NCI-H1092 (cell line): ENCODE measurements around the gene MEX3A.
"Not testable (repeated sequence)": the region's sequence is repeated elsewhere in the genome, so short reads cannot be mapped to it uniquely, and the experiment has no call there.

Source experiments
- DNase-seq: peaks from one replicate; lab custom pipeline; 2025; lab: John Stamatoyannopoulos, UW

MEX3A gene

DNA sequence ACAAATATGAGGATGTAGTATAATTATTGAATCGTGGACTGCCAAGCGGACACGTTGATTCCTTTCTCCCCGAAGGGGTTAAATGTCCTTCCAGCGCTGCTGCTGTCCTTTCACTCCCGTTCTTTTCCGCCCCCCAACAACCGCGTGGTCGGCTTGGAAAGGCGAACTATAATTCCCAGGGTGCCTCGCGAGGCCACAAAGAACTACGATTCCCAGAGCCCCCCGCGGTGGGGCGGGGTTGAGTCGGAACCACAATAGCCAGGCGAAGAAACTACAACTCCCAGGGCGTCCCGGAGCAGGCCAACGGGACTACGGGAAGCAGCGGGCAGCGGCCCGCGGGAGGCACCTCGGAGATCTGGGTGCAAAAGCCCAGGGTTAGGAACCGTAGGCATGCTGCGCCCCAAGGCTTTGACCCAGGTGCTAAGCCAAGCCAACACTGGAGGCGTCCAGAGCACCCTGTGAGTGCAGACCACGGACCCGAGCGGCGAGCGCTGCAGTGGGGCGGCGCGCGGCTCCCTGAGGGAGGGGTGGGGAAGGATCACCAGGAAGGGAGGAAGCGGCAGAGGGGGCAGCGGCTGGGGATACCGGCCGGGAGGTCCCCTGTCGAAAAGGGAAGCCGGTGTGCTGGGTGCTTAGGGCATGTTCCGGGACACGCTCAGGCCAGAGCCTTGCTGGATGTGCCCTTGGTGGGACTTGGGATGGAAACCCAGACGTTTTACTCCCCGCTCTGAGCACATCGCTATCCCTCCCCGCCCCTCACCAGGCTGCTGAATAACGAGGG, 27.6 kb downstream of the MEX3A start, which contains the start of gene LAMTOR2:
TSS of gene LAMTOR2 (plus strand) at position 283 of the 781 bp plus-strand sequence. CDS start at position 391, 108 bp downstream.
- peak; percentile 99 for DNase-seq

DNA sequence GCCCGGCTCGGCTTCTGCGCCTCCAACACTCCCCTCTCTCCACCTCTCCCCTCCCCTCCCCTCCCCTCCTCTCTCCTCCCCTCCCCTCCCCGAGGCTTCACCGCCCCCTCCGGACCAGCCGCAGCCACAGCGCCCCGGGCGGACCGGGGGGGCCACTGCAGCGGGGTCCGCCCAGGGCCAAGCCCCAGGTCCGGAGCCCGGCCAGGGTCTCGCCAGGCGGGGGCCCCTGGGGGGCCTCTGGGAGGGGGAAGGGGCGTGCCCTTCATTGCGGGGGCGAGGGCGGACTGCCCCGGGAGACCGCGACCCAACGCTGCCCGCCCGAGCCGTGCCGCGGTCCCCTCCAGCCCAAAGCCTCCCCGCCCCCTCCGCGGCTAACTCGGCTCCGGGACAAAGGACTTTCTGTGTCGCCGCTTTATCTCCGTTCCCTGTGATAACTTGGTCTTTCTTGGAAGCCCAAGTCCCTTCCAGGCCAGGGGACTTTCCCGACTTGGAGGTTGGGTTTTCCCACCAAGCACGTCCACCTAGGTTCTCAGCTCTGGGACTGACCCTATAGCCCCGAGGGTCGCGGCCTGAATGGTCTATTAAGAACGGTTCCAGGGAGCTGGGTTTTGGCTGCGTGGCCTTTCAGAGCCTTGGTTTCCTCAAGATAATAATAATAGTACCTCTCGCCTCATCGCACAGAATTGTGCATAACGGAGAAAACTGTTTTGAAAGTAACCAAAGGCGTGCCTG, 28.3 kb downstream of the MEX3A start, which contains the start of gene UBQLN4:
TSS of gene UBQLN4 (minus strand) at position 31 of the 732 bp plus-strand sequence. CDS start 97 bp downstream, outside the sequence.
- DNase-seq: peak; percentile 83

DNA sequence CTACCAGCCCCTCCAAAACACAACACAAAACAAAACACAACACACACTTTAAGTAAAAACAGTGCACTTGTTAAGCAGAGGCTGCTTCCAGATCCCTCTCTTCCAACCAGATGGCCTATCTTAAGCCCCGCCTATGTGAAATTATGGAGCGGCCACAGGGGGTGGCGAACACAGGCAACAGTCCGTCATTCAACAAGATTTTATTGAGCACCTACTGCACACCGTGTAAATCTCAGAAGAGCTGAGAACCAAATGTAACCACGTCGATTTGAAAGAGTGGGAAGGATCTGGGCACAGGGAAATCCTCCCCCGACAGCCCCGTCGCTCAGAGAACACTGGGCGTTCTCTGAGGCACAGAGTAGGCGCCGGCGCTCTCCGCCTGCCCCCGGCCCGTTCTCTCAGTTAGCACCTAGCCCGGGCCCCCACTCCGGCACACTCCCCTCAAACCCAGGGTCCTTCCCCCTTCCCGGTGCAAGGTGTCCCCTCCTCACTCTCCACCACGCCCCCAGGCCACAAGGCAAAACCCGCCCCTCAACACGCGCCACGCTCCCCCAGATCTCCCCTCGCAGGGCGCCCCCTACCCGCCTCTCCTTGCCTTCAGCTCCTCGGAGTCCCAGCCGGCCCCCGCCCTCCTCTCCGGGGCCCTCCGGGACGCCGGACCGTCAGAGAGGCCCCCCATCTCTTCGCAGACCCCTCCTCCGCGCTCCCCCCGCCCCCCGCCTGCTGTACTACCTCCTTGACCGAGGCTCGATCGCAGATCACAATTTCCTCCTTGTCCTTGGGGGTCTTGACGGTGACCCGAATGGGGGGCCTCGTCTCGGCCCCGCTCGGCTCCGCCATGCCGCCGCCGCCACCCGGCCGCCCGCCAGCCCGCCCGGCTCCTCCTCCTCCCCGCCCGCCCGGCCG, 29.1 kb downstream of the MEX3A start:
- peak; percentile 77 for DNase-seq

DNA sequence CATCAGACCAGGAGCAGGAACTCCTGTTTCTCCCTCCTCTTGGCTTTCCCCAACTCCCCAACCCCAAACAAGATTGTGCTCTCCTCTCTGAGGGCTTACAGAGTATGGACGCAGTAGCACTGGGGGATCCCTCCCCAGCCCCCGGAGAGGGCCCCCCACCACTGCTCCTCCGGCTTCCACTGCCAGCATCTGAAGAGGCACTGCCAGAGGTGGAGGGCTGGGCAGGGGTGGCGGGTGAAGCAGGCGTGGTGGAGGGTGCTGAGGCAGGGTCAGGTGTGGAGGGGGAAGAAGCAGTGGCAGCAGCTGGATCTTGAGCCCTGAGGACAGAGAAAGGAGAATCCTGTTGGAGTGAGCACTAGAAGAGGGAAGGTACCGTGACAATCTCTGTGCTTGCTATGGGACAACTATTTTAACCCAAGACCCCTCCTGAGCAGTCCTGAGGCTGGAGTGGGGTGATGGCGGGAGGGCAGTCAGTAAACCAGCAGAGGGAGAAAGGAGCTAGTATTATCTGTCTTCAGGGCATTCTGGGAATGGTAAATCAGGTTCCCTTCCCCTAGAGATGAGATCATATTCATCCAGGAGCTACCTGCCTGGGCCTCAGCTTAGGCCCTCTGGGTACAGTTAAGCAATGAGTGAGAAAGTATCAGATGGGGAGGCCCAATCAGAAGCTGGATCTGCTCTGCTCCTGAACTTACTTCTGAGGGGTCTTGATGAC, 31.1 kb downstream of the MEX3A start:
- no peak for DNase-seq

DNA sequence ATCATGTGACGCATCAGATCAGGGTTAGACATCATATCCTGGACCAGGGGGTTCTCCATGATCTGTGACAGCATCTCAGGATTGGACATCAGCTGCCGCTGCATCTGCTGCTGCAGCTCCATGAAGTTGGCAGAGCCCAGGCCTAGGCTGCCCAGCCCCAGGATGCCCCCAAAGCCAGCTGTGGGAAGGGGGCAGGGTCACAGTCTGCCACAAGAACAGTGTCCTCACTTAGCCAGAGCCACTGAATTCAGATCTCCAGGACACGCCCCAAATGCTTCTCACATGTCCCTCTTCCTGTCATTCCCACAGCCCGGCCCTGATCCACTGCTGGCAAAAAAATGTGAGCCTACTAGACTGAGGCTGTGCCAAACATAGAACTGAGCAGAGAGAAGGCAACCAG, 31.9 kb downstream of the MEX3A start:
- DNase-seq: no peak

DNA sequence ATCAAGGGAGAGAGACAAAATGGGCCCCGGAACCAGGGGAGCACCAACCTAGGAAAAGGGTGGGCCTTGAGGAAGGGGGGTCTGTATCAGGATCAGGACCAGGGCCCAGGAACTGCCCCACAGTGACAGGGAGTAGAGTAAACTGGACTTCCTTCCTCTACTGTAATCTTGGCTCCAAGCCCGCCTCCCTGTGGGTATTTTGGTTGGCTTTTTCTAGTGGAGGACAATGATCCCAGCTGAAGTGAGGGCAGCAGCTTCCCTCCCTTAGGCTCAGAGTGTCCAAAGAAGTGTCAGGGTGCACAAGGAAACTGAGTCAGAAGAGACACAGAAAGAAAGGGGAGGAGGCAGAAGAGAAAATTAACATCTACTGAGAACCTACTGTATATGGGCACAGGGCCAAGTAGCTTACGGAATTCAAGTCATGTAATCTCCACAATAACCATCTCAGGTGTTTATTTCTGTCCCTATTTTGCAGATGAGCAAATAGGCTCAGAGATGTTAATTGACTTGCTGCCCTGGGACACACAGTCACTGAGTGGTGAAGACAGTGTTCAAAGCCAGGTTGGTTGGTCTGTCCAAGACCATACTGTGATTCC, 33.5 kb downstream of the MEX3A start:
- no peak for DNase-seq

DNA sequence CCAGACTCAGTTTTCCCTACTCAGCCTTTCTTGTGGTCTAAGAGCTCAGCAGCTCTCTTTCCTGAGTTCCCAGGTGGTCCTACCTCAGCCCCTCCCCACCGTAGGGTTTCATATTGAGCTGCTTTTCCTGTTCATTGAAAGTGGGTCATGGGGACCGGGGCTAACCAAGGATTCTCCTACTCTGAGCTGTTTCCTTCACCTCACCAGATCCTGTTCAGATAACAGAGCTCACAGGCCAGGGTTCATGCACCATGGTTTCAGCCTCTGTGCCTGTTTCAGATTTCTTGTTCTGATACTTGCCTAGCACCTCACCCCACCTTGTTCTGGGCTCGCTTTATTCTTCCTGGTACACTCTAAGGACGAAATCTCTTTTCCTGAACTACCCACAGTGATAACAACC, 37.2 kb downstream of the MEX3A start:
- no peak for DNase-seq

DNA sequence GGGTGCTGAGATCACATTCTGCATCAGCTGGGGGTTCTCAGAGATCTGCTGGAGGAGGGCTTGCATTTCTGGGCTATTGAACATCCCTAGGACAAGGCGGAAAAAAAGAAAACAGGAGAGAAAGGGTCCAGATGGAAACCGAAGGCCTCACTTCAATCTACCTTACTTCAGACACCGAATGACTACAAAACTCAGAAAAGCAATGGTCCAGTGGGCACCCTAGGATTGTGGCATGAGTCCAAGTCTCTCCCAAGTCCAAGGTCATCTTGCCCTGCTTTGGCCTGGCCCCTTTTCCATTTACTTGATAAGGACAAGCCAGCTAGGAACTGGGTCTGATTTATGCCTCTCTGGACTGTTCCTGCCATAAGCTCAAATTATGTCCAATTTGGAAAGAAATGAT, 39.4 kb downstream of the MEX3A start:
- no peak for DNase-seq

DNA sequence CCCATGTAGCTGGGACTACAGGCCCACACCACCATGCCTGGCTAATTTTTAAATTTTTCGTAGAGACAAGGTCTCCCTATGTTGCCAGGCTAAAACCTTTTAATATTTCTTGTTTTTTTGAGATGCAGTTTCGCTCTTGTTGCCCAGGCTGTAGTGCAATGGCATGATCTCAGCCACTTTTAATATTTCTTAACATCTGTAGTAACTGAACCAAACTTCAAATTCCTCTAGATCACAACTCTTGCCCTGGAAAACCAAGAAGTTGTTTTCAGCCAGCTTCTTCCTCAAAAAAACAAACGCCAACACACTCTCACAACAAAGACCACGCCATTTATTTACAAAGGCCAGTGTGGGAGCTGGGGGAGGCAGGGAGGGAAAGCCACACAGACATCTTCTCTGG, 47.3 kb downstream of the MEX3A start:
- not testable (repeated sequence) for DNase-seq

DNA sequence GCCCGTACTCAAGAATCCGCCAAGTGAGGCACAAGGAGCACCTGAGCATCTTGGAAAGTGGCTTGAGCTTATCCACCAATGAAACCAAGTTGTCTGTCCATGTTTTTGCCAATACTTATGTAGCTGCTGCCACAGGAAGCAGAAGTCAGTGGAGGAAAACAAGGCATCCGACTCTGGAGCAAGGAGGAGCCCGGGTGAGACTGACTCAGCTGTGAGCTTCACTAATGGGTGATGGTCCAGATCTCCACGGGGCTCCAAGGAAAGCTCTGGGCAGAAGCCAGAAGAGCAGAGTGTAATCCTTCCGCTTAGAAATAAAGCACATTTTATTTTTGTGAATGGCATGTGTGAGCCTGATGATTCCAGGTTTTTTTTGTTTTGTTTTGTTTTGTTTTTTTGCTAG, 49.3 kb downstream of the MEX3A start:
- no peak for DNase-seq

DNA sequence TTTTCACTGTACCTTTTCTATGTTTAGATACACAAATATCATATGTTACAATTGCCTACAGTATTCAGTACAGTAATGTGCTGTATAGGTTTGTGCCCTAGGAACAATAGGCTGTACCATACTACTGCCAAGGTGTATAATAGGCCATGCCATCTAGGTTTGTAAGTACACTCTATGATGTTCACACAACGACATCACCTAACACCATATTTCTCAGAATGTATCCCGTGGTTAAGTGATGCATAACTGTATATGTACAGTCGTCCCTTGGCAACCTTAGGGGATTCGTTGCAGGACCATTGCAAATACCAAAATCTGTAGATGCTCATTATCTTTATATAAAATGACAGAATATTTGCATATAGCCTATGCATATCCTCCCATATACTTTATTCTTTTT, 55.7 kb downstream of the MEX3A start:
- no peak for DNase-seq

DNA sequence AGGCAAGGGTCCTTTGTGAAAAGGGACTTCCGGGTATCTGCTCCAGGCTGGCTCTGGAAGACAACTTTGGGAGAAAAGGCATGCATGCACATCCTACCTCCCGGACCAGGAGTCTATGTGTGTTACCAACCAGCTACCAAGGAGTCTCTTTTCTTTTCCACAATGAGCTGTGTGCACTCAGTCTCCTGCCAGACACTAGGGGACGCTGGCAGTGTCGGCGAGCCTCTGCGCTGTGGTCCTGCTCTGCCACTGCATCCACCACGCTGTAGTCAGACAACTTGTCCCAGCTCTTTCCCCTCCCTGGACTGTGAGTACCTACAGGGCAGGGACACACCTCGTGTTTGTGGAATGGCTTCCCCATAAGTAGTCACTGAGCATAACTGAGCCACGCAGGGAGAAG, 56.4 kb downstream of the MEX3A start:
- peak; percentile 31 for DNase-seq

DNA sequence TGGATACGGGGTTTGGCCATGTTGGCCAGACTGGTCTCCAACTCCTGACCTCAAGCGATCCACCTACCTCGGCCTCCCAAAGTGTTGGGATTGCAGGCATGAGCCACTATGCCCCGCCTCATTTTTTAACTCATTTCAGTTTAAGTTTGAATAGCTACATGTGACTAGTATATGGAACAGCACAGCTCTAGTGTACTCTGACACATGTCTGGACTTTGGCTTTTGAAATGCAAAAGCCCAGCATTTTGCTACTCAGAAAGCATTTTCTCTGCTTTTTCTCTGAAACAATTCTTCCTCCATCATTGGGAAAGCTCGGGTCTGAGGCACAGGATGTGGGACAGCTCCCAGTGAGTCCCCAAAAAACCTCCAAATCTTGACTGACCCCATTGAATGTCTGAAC, 57.5 kb downstream of the MEX3A start:
- DNase-seq: no peak
